OCI-M1 (cell line): ENCODE data around the gene MINDY2.

Source experiments
- DNase-seq: peaks from one replicate; lab custom pipeline; 2025; lab: John Stamatoyannopoulos, UW

The MINDY2 gene

GRCh38 chr15:58770857-58771620 is at the start of gene MINDY2:
TSS of gene MINDY2 (plus strand) at chr15:58771302. CDS start at chr15:58771396, 94 bp downstream.
- DNase-seq: peak; percentile 99

- DNase-seq: peak; percentile 56
Measured at GRCh38 chr15:58724466-58724865, 46.6 kb upstream of the MINDY2 start.

- no peak for DNase-seq
Measured at GRCh38 chr15:58726867-58727266, 44.2 kb upstream of the MINDY2 start.

GRCh38 chr15:58731756-58732535 is 39.2 kb upstream of the MINDY2 start:
- peak; percentile 29 for DNase-seq

- peak; percentile 49 for DNase-seq
Measured at GRCh38 chr15:58732625-58733363, 38.3 kb upstream of the MINDY2 start.

GRCh38 chr15:58734859-58735258 is 36.2 kb upstream of the MINDY2 start:
- DNase-seq: no peak

GRCh38 chr15:58736018-58736643 is 35.0 kb upstream of the MINDY2 start:
- DNase-seq: no peak

GRCh38 chr15:58737298-58737697 is 33.8 kb upstream of the MINDY2 start:
- DNase-seq: no peak

GRCh38 chr15:58738046-58738707 is 32.9 kb upstream of the MINDY2 start:
- DNase-seq: peak; percentile 28

GRCh38 chr15:58740436-58740835 is 30.7 kb upstream of the MINDY2 start:
- DNase-seq: no peak

GRCh38 chr15:58741032-58741431 is 30.1 kb upstream of the MINDY2 start:
- no peak for DNase-seq

- no peak for DNase-seq
Measured at GRCh38 chr15:58742022-58742813, 28.9 kb upstream of the MINDY2 start.

- no peak for DNase-seq
Measured at GRCh38 chr15:58742819-58743502, 28.1 kb upstream of the MINDY2 start.

- DNase-seq: peak; percentile 36
Measured at GRCh38 chr15:58746174-58746573, 24.9 kb upstream of the MINDY2 start.

GRCh38 chr15:58748040-58748851 is 22.9 kb upstream of the MINDY2 start:
- DNase-seq: peak; percentile 67

GRCh38 chr15:58748852-58749531 is 22.1 kb upstream of the MINDY2 start:
- DNase-seq: no peak

GRCh38 chr15:58749532-58750337 is 21.4 kb upstream of the MINDY2 start, which contains the start of gene ADAM10:
TSS of gene ADAM10 (minus strand) at chr15:58749707. CDS start at chr15:58749534, 173 bp downstream.
- DNase-seq: peak; percentile 99

GRCh38 chr15:58752716-58753115 is 18.4 kb upstream of the MINDY2 start:
- no peak for DNase-seq
